Stimulated activated CD4-positive, alpha-beta T cell treated with anti-CD3 and anti-CD28 coated beads, Interleukin-15, amount 100 ng/mL, for 24 hours (primary cell): Measurements from ENCODE around the gene BPIFA2.
A peak's percentile ranks its signal among the peaks of the same experiment; 100 is the strongest.
"Not testable (repeated sequence)": the region's sequence is repeated elsewhere in the genome, so short reads cannot be mapped to it uniquely, and the experiment has no call there.

Experiments used
- DNase-seq: peaks from one replicate; pipeline ENCODE4 v3.0.0-alpha.2; 2020

BPIFA2 gene

GRCh38 chr20:33162313-33162712 is 5.6 kb upstream of the BPIFA2 start:
- no peak for DNase-seq

GRCh38 chr20:33162753-33163152 is 5.2 kb upstream of the BPIFA2 start:
- no peak for DNase-seq

- no peak for DNase-seq
Observed at GRCh38 chr20:33163856-33164762, 3.9 kb upstream of the BPIFA2 start.

- no peak for DNase-seq
Observed at GRCh38 chr20:33164763-33165095, 3.2 kb upstream of the BPIFA2 start.

- no peak for DNase-seq
Observed at GRCh38 chr20:33165416-33166055, 2.4 kb upstream of the BPIFA2 start.

- no peak for DNase-seq
Observed at GRCh38 chr20:33166533-33167113, 1.3 kb upstream of the BPIFA2 start.

- peak; percentile 59 for DNase-seq
Observed at GRCh38 chr20:33169176-33169794, 1.3 kb downstream of the BPIFA2 start.

- DNase-seq: no peak
Observed at GRCh38 chr20:33172781-33173180, 4.8 kb downstream of the BPIFA2 start.

- no peak for DNase-seq
Observed at GRCh38 chr20:33175123-33175522, 7.2 kb downstream of the BPIFA2 start.

- DNase-seq: no peak
Observed at GRCh38 chr20:33176101-33176500, 8.1 kb downstream of the BPIFA2 start.

- no peak for DNase-seq
Observed at GRCh38 chr20:33177866-33178265, 9.9 kb downstream of the BPIFA2 start.

GRCh38 chr20:33178726-33179125 is 10.8 kb downstream of the BPIFA2 start:
- DNase-seq: no peak

GRCh38 chr20:33180169-33180568 is 12.2 kb downstream of the BPIFA2 start:
- DNase-seq: no peak

- no peak for DNase-seq
Observed at GRCh38 chr20:33181482-33182093, 13.6 kb downstream of the BPIFA2 start.

- no peak for DNase-seq
Observed at GRCh38 chr20:33183312-33183711, 15.4 kb downstream of the BPIFA2 start.

GRCh38 chr20:33185031-33185590 is 17.2 kb downstream of the BPIFA2 start:
- DNase-seq: not testable (repeated sequence)

GRCh38 chr20:33187491-33187890 is 19.5 kb downstream of the BPIFA2 start:
- DNase-seq: no peak

GRCh38 chr20:33188421-33188820 is 20.5 kb downstream of the BPIFA2 start:
- no peak for DNase-seq

- DNase-seq: no peak
Observed at GRCh38 chr20:33191484-33191883, 23.5 kb downstream of the BPIFA2 start.

- no peak for DNase-seq
Observed at GRCh38 chr20:33191955-33192354, 24.0 kb downstream of the BPIFA2 start.

- no peak for DNase-seq
Observed at GRCh38 chr20:33192912-33193501, 25.0 kb downstream of the BPIFA2 start.

- no peak for DNase-seq
Observed at GRCh38 chr20:33199026-33199425, 31.1 kb downstream of the BPIFA2 start.
